Cardiac muscle cell (in vitro differentiated cells and primary cell): ENCODE data around the gene JAKMIP2. TPM values are rescaled to one million over a fixed set of nuclear protein-coding genes. Genes with fewer than 3 reads are reported as not detected.

Source experiments
- DNase-seq, 2 donors: peaks; one replicate each; pipeline versions ENCODE4 v3.0.0 to v3.0.0-alpha.2; 2010 to 2017; ENCODE audit warnings: low read depth in 1 of 2, low spot score in 1 of 2
- H3K27ac ChIP-seq: fragments of 200-600 bp; sonication (generic); 2 replicates; pipeline ENCODE4 v1.5.1; 2016
- H3K27me3 ChIP-seq: fragments of 200-600 bp; sonication (generic); 2 replicates; pipeline ENCODE4 v1.6.0; 2016; ENCODE audit warnings: control low read depth
- H3K36me3 ChIP-seq: fragments of 200-600 bp; sonication (generic); 2 replicates; pipeline ENCODE4 v1.5.1; 2016; ENCODE audit warnings: control low read depth
- H3K4me1 ChIP-seq: fragments of 200-600 bp; sonication (generic); 2 replicates; pipeline ENCODE4 v1.8.1; 2017; ENCODE audit warnings: low read depth, mild to moderate bottlenecking, mixed run types
- H3K4me3 ChIP-seq: fragments of 200-600 bp; sonication (generic); 2 replicates; pipeline ENCODE4 v1.5.1; 2016; ENCODE audit warnings: mild to moderate bottlenecking
- H3K9me3 ChIP-seq: fragments of 200-600 bp; sonication (generic); 2 replicates; pipeline ENCODE4 v1.5.1; 2017; ENCODE audit warnings: low read depth, mild to moderate bottlenecking, control low read depth
- CTCF ChIP-seq: IDR thresholded peaks from 2 replicates; pipeline ENCODE4 v1.5.1; 2012; ENCODE audit warnings: low read depth, mild to moderate bottlenecking, low read length
- polyA plus RNA-seq: library from polyadenylated mRNA; unstranded; fragments of >200 nt; fragmentation: Nextera tagmentation; extraction: Ambion mirVana; gene quantifications from 2 replicates; pipeline ENCODE4 v1.2.1, GENCODE V29; 2016
- total RNA-seq: library from RNA; depleted of rRNA; stranded (reverse); fragments of >200 nt; gene quantifications from 2 replicates; pipeline ENCODE4 v1.2.3, GENCODE V29; 2016

The JAKMIP2 gene
- total and polyA plus RNA-seq, 2 experiments from 2014 or later = 14.5 to 15.9 TPM

GRCh38 chr5:147773587-147773986 lies 8.9 kb downstream of the JAKMIP2 start:
- no peak for TF ChIP-seq CTCF
- DNase-seq = no peak
- Histone ChIP-seq H3K4me1 (peaks cover 10% of the 10 kb centered on the region), H3K27me3 (no peaks in the 10 kb centered on the region), H3K36me3 (no peaks in the 10 kb centered on the region), H3K4me3 (no peak overlapping the region), H3K9me3 (no peaks in the 10 kb centered on the region), H3K27ac (no peak overlapping the region)

GRCh38 chr5:147773139-147773538 lies 9.4 kb downstream of the JAKMIP2 start:
- no peak for TF ChIP-seq CTCF
- no peak for DNase-seq
- Histone ChIP-seq H3K9me3 (no peaks in the 10 kb centered on the region), H3K27ac (no peak overlapping the region), H3K27me3 (no peaks in the 10 kb centered on the region), H3K4me1 (peaks cover 10% of the 10 kb centered on the region), H3K4me3 (no peak overlapping the region), H3K36me3 (no peaks in the 10 kb centered on the region)

- H3K4me1 ChIP-seq = peaks cover 4% of the 10 kb centered on the region
- no peaks in the 10 kb centered on the region for H3K36me3 ChIP-seq
- H3K4me3 ChIP-seq = no peak overlapping the region
- no peak overlapping the region for H3K27ac ChIP-seq
- no peak for DNase-seq
- no peak for TF ChIP-seq CTCF
- H3K27me3 ChIP-seq = no peaks in the 10 kb centered on the region
- H3K9me3 ChIP-seq = no peaks in the 10 kb centered on the region
Measured at GRCh38 chr5:147767048-147767447, 15.5 kb downstream of the JAKMIP2 start.

GRCh38 chr5:147763791-147764525 lies 18.6 kb downstream of the JAKMIP2 start:
- H3K27ac ChIP-seq = no peak overlapping the region
- H3K4me1 ChIP-seq = peaks cover 24% of the 10 kb centered on the region
- H3K36me3 ChIP-seq = no peaks in the 10 kb centered on the region
- TF ChIP-seq CTCF = no peak
- H3K9me3 ChIP-seq = no peaks in the 10 kb centered on the region
- peak in 1 of 2 donors; percentile 82 for DNase-seq
- no peak overlapping the region for H3K4me3 ChIP-seq
- H3K27me3 ChIP-seq = no peaks in the 10 kb centered on the region

- no peaks in the 10 kb centered on the region for H3K27me3 ChIP-seq
- H3K27ac ChIP-seq = no peak overlapping the region
- H3K9me3 ChIP-seq = no peaks in the 10 kb centered on the region
- no peak for TF ChIP-seq CTCF
- peaks cover 24% of the 10 kb centered on the region for H3K4me1 ChIP-seq
- no peaks in the 10 kb centered on the region for H3K36me3 ChIP-seq
- H3K4me3 ChIP-seq = no peak overlapping the region
- DNase-seq = peak in 1 of 2 donors; percentile 29
Measured at GRCh38 chr5:147760086-147760875, 22.2 kb downstream of the JAKMIP2 start.
